Loucy (cell line): ENCODE data around the gene NRDE2.
"Not testable (repeated sequence)": the region's sequence is repeated elsewhere in the genome, so short reads cannot be mapped to it uniquely, and the experiment has no call there.

Experiments used
- H2AFZ ChIP-seq: fragments of 200-600 bp; sonication (generic); 2 replicates; pipeline ENCODE4 v1.6.0; 2016; ENCODE audit warnings: antibody characterized with exemption, mild to moderate bottlenecking, low read length, moderate library complexity
- H3F3A ChIP-seq: fragments of 200-600 bp; 2 replicates; pipeline ENCODE4 v1.6.0; 2016; ENCODE audit warnings: antibody characterized with exemption, low read depth, mild to moderate bottlenecking
- H3K27me3 ChIP-seq: fragments of 200-600 bp; sonication (generic); 2 replicates; pipeline ENCODE4 v1.6.1; 2014; ENCODE audit warnings: low read length, mild to moderate bottlenecking; ENCODE audit not compliant: insufficient read depth, poor library complexity, severe bottlenecking
- H3K36me3 ChIP-seq: fragments of 200-600 bp; sonication (generic); 2 replicates; pipeline ENCODE4 v1.6.1; 2016; ENCODE audit warnings: low read length; ENCODE audit not compliant: insufficient read depth
- H3K4me1 ChIP-seq: fragments of 200-600 bp; sonication (generic); 2 replicates; pipeline ENCODE4 v1.5.1; 2014; ENCODE audit warnings: low read length, mild to moderate bottlenecking; ENCODE audit not compliant: insufficient read depth, poor library complexity, severe bottlenecking
- H3K4me2 ChIP-seq: fragments of 200-600 bp; sonication (generic); 2 replicates; pipeline ENCODE4 v1.6.0; 2014; ENCODE audit warnings: antibody characterized with exemption, low read length, low read depth, mild to moderate bottlenecking; ENCODE audit not compliant: poor library complexity, severe bottlenecking
- H3K4me3 ChIP-seq: fragments of 200-600 bp; sonication (generic); 2 replicates; pipeline ENCODE4 v1.5.1; 2014; ENCODE audit warnings: low read length, mild to moderate bottlenecking, mixed read lengths; ENCODE audit not compliant: poor library complexity, severe bottlenecking
- H3K79me2 ChIP-seq: fragments of 200-600 bp; sonication (generic); 2 replicates; pipeline ENCODE4 v1.6.1; 2014; ENCODE audit warnings: low read length; ENCODE audit not compliant: insufficient read depth
- H3K9ac ChIP-seq: fragments of 200-600 bp; sonication (generic); 2 replicates; pipeline ENCODE4 v1.6.0; 2014; ENCODE audit warnings: mild to moderate bottlenecking, low read depth, low read length, moderate library complexity; ENCODE audit not compliant: poor library complexity, severe bottlenecking
- H3K9me2 ChIP-seq: fragments of 200-600 bp; sonication (generic); replicated peaks from 2 replicates; pipeline ENCODE4 v1.6.1; 2016; ENCODE audit warnings: low read depth, low read length, mixed read lengths
- H3K9me3 ChIP-seq: fragments of 200-600 bp; sonication (generic); 2 replicates; pipeline ENCODE4 v1.6.1; 2014; ENCODE audit warnings: mild to moderate bottlenecking, antibody characterized with exemption, low read length, low read depth; ENCODE audit not compliant: insufficient read depth
- H4K20me1 ChIP-seq: fragments of 200-600 bp; sonication (generic); 2 replicates; pipeline ENCODE4 v1.6.0; 2014; ENCODE audit warnings: antibody characterized with exemption, low read length, mild to moderate bottlenecking; ENCODE audit not compliant: insufficient read depth, poor library complexity, severe bottlenecking
- CTCF ChIP-seq: fragments of 200-600 bp; sonication (generic); conservative IDR thresholded peaks from 2 replicates; pipeline ENCODE4 v1.5.1; 2014; ENCODE audit warnings: mild to moderate bottlenecking, antibody characterized with exemption, low read length
- EZH2phosphoT487 ChIP-seq: fragments of 200-600 bp; IDR thresholded peaks from 2 replicates; pipeline ENCODE4 v1.6.1; 2018; ENCODE audit warnings: antibody characterized with exemption, mild to moderate bottlenecking, moderate library complexity, borderline replicate concordance

The NRDE2 gene

GRCh38 chr14:90253826-90254225 is 77.9 kb downstream of the NRDE2 start:
- H3K79me2 ChIP-seq, result peaks cover 31% of the 10 kb centered on the region
- H3K9ac ChIP-seq, result no peak overlapping the region
- H3F3A ChIP-seq, result no peaks in the 10 kb centered on the region
- H4K20me1 ChIP-seq, result peaks cover 22% of the 10 kb centered on the region
- H3K36me3 ChIP-seq, result no peaks in the 10 kb centered on the region
- H3K4me2 ChIP-seq, result no peak overlapping the region
- H3K27me3 ChIP-seq, result peaks cover 36% of the 10 kb centered on the region
- H3K4me1 ChIP-seq, result peaks cover 22% of the 10 kb centered on the region
- H3K9me3 ChIP-seq, result no peaks in the 10 kb centered on the region
- H3K9me2 ChIP-seq, result no peaks in the 10 kb centered on the region
- no peak overlapping the region for H2AFZ ChIP-seq
- TF ChIP-seq CTCF, result no peak
- H3K4me3 ChIP-seq, result no peak overlapping the region

- Histone ChIP-seq H3K4me2 (no peak overlapping the region), H2AFZ (no peak overlapping the region), H3K9me3 (no peaks in the 10 kb centered on the region), H4K20me1 (no peaks in the 10 kb centered on the region), H3K4me1 (no peaks in the 10 kb centered on the region), H3K9me2 (no peaks in the 10 kb centered on the region), H3K9ac (no peak overlapping the region), H3K4me3 (no peak overlapping the region), H3K27me3 (peaks cover 20% of the 10 kb centered on the region), H3F3A (no peaks in the 10 kb centered on the region), H3K79me2 (no peaks in the 10 kb centered on the region), H3K36me3 (no peaks in the 10 kb centered on the region)
- TF ChIP-seq CTCF, result no peak
- no peak for TF ChIP-seq EZH2phosphoT487
These were observed 83.1 kb downstream of the NRDE2 start for GRCh38 chr14:90248594-90248993.

- H3K36me3 ChIP-seq, H4K20me1 ChIP-seq, H2AFZ ChIP-seq, H3K4me1 ChIP-seq, H3K9me2 ChIP-seq, H3K9me3 ChIP-seq, H3K9ac ChIP-seq, H3K79me2 ChIP-seq, H3K4me2 ChIP-seq, H3K27me3 ChIP-seq, H3K4me3 ChIP-seq, H3F3A ChIP-seq: not testable (repeated sequence)
These were observed 84.3 kb downstream of the NRDE2 start for GRCh38 chr14:90247441-90247840.

GRCh38 chr14:90246936-90247335 is 84.8 kb downstream of the NRDE2 start:
- no peak overlapping the region for H3K4me2 ChIP-seq
- no peak overlapping the region for H2AFZ ChIP-seq
- no peaks in the 10 kb centered on the region for H3K9me3 ChIP-seq
- no peak overlapping the region for H3K9ac ChIP-seq
- no peaks in the 10 kb centered on the region for H3K36me3 ChIP-seq
- H3K4me1 ChIP-seq, result no peaks in the 10 kb centered on the region
- H3K4me3 ChIP-seq, result no peak overlapping the region
- H3K9me2 ChIP-seq, result no peaks in the 10 kb centered on the region
- TF ChIP-seq EZH2phosphoT487, result no peak
- no peak for TF ChIP-seq CTCF
- H3K79me2 ChIP-seq, result no peaks in the 10 kb centered on the region
- H3K27me3 ChIP-seq, result peaks cover 3% of the 10 kb centered on the region
- H4K20me1 ChIP-seq, result no peaks in the 10 kb centered on the region
- H3F3A ChIP-seq, result no peaks in the 10 kb centered on the region
